A673 (cell line): ENCODE measurements around the gene NT5C. TPM values are rescaled to one million over a fixed set of nuclear protein-coding genes. Genes with fewer than 3 reads are reported as not detected.
"Not testable (repeated sequence)": the region's sequence is repeated elsewhere in the genome, so short reads cannot be mapped to it uniquely, and the experiment has no call there.

Experiments used
- BruUV-seq: library from RNA; stranded (reverse); fragments of 400-500 nt; replicated peaks from 2 replicates; lab custom pipeline; 2021; lab: Mats Ljungman, UMichigan
- CTCF ChIA-PET: fragments of 300-600 bp; sonication (Branson Sonifier 250); formaldehyde crosslinking; loops from one replicate; lab custom pipeline; 2022; ENCODE audit warnings: antibody characterized with exemption; lab: Charles Lee
- POLR2A ChIA-PET: fragments of 300-600 bp; sonication (Branson Sonifier 250); formaldehyde crosslinking; loops from one replicate; lab custom pipeline; 2022; ENCODE audit warnings: antibody characterized with exemption; ENCODE audit not compliant: low non-redundant PET; lab: Charles Lee
- DNase-seq: peaks from one replicate; pipeline ENCODE4 v3.0.0-alpha.2; 2015; ENCODE audit warnings: low spot score
- H3K27ac ChIP-seq: fragments of 200-600 bp; sonication (generic); 2 replicates; pipeline ENCODE4 v1.5.1; 2016; ENCODE audit warnings: mixed run types, low read depth, mild to moderate bottlenecking, mixed read lengths, antibody characterized with exemption, low read length; ENCODE audit not compliant: poor library complexity, severe bottlenecking
- H3K27me3 ChIP-seq: fragments of 200-600 bp; sonication (generic); replicated peaks from 2 replicates; pipeline ENCODE4 v1.6.1; 2017; ENCODE audit warnings: mixed run types, low read depth, mild to moderate bottlenecking, mixed read lengths, antibody characterized with exemption, low read length; ENCODE audit not compliant: insufficient read depth, poor library complexity
- H3K36me3 ChIP-seq: fragments of 200-600 bp; sonication (generic); 2 replicates; pipeline ENCODE4 v1.6.1; 2016; ENCODE audit warnings: mixed run types, mild to moderate bottlenecking, mixed read lengths, antibody characterized with exemption, low read length; ENCODE audit not compliant: insufficient read depth, poor library complexity, severe bottlenecking
- H3K4me1 ChIP-seq: fragments of 200-600 bp; sonication (generic); 2 replicates; pipeline ENCODE4 v1.6.1; 2017; ENCODE audit warnings: mixed run types, mild to moderate bottlenecking, mixed read lengths, antibody characterized with exemption, low read length; ENCODE audit not compliant: insufficient read depth, poor library complexity, severe bottlenecking
- H3K4me3 ChIP-seq: fragments of 200-600 bp; sonication (generic); 2 replicates; pipeline ENCODE4 v1.5.1; 2016; ENCODE audit warnings: low read depth, mixed run types, mild to moderate bottlenecking, mixed read lengths, low read length; ENCODE audit not compliant: poor library complexity, severe bottlenecking
- H3K9me3 ChIP-seq: fragments of 200-600 bp; sonication (generic); 2 replicates; pipeline ENCODE4 v1.6.1; 2016; ENCODE audit warnings: mixed run types, low read depth, mild to moderate bottlenecking, mixed read lengths, antibody characterized with exemption, low read length; ENCODE audit not compliant: poor library complexity, severe bottlenecking
- CTCF ChIP-seq: fragments of 300-800, 200-600 bp; sonication (generic); conservative IDR thresholded peaks from 2 replicates; pipeline ENCODE4 v1.5.1; 2017; ENCODE audit warnings: low read depth, mild to moderate bottlenecking, antibody characterized with exemption, low read length, moderate library complexity, mixed read lengths
- EZH2 ChIP-seq: fragments of 200-600 bp; sonication (generic); IDR thresholded peaks from 2 replicates; pipeline ENCODE4 v1.6.1; 2017; ENCODE audit warnings: borderline replicate concordance, low read depth, mild to moderate bottlenecking, mixed read lengths, antibody characterized with exemption, low read length; ENCODE audit not compliant: poor library complexity, severe bottlenecking
- intact Hi-C: fragments of 100-400 bp; cut with micrococcal nuclease; formaldehyde crosslinking; loops from one replicate; pipeline ENCODE4 v1.10.0; 2022; ENCODE audit not compliant: unreplicated experiment
- total RNA-seq: library from RNA; stranded (reverse); gene quantifications from 2 replicates; pipeline ENCODE4 v1.2.3, GENCODE V29; 2021

Gene NT5C
- total RNA-seq, 1 experiment from 2014 or later: 43.3 TPM

- ChIA-PET CTCF (no interaction called here), POLR2A (interaction anchor here (0.7 kb wide), 1 partner anchor 136 kb away, joined by 15 read pairs; no protein-coding TSS in a partner anchor)
- H3K27ac ChIP-seq: no peak overlapping the region
- no peaks in the 10 kb centered on the region for H3K4me1 ChIP-seq
- no peaks in the 10 kb centered on the region for H3K27me3 ChIP-seq
- DNase-seq: no peak
- TF ChIP-seq CTCF: no peak
- TF ChIP-seq EZH2: no peak
- peaks cover 88% of the 10 kb centered on the region for H3K36me3 ChIP-seq
- TSS peak; percentile 0 for BruUV-seq
- no peaks in the 10 kb centered on the region for H3K9me3 ChIP-seq
- intact Hi-C loops: no loop called here
- no peak overlapping the region for H3K4me3 ChIP-seq
Observed at GRCh38 chr17:75144816-75145512, 13.4 kb upstream of the NT5C start.

GRCh38 chr17:75142236-75142971 is 10.9 kb upstream of the NT5C start:
- no TSS peak for BruUV-seq
- no peaks in the 10 kb centered on the region for H3K27me3 ChIP-seq
- H3K27ac ChIP-seq: no peak overlapping the region
- ChIA-PET POLR2A (no interaction called here), CTCF (no interaction called here)
- H3K9me3 ChIP-seq: no peaks in the 10 kb centered on the region
- H3K4me1 ChIP-seq: no peaks in the 10 kb centered on the region
- DNase-seq: no peak
- intact Hi-C loops: no loop called here
- no peak overlapping the region for H3K4me3 ChIP-seq
- no peak for TF ChIP-seq EZH2
- TF ChIP-seq CTCF: no peak
- peaks cover 94% of the 10 kb centered on the region for H3K36me3 ChIP-seq

GRCh38 chr17:75138519-75138918 is 7.0 kb upstream of the NT5C start:
- TF ChIP-seq CTCF (no peak), EZH2 (no peak)
- Histone ChIP-seq H3K9me3 (no peaks in the 10 kb centered on the region), H3K27me3 (no peaks in the 10 kb centered on the region), H3K4me1 (no peaks in the 10 kb centered on the region), H3K27ac (peak overlapping the region; percentile 2), H3K4me3 (no peak overlapping the region), H3K36me3 (peaks cover 78% of the 10 kb centered on the region)
- CTCF ChIA-PET: no interaction called here
- intact Hi-C loops: no loop called here
- no peak for DNase-seq
- POLR2A ChIA-PET: interaction anchor here (0.6 kb wide), 1 partner anchor 19 kb away, joined by 12 read pairs; no protein-coding TSS in a partner anchor
- BruUV-seq: no TSS peak

- H3K27ac ChIP-seq, POLR2A ChIA-PET, BruUV-seq: not testable (repeated sequence)
Observed at GRCh38 chr17:75137762-75138161, 6.2 kb upstream of the NT5C start.

More at GRCh38 chr17:75137762-75138161, 6.2 kb upstream of the NT5C start:
- H3K4me1 ChIP-seq, H3K27me3 ChIP-seq, H3K9me3 ChIP-seq, intact Hi-C loops, DNase-seq, H3K4me3 ChIP-seq: not testable (repeated sequence)
- CTCF ChIA-PET: interaction anchor here (0.5 to 0.6 kb wide), 2 partner anchors 54 to 131 kb away, joined by 4 to 9 read pairs; no protein-coding TSS in a partner anchor
- peaks cover 71% of the 10 kb centered on the region for H3K36me3 ChIP-seq
